OCI-LY3 (cell line): ENCODE results near the gene ZNF35.

Experiments
- H2AFZ ChIP-seq: fragments of 200-600, 300-600 bp; shearing (Covaris generic); 2 replicates; pipeline ENCODE4 v1.6.0; 2014; ENCODE audit warnings: antibody characterized with exemption, low read depth, low read length
- H3K27ac ChIP-seq: fragments of 200-600, 300-600 bp; sonication (generic); 2 replicates; pipeline ENCODE4 v1.5.1; 2014; ENCODE audit warnings: mild to moderate bottlenecking, low read length, moderate library complexity, mixed read lengths
- H3K27me3 ChIP-seq: fragments of 200-600, 300-600 bp; sonication (generic); 2 replicates; pipeline ENCODE4 v1.6.1; 2014; ENCODE audit warnings: low read depth, low read length, mixed read lengths
- H3K36me3 ChIP-seq: fragments of 200-600, 300-600 bp; sonication (generic); replicated peaks from 2 replicates; pipeline ENCODE3; 2014; ENCODE audit warnings: low read depth, low read length, mixed read lengths
- H3K4me1 ChIP-seq: fragments of 300-600, 200-600 bp; sonication (generic); 2 replicates; pipeline ENCODE4 v1.6.1; 2014; ENCODE audit warnings: low read length, mixed read lengths
- H3K4me2 ChIP-seq: fragments of 200-600, 300-600 bp; sonication (generic); 2 replicates; pipeline ENCODE4 v1.6.1; 2014; ENCODE audit warnings: low read length, mixed read lengths
- H3K4me3 ChIP-seq: fragments of 300-600, 200-600 bp; sonication (generic); 2 replicates; pipeline ENCODE4 v1.5.1; 2014; ENCODE audit warnings: antibody characterized with exemption, mild to moderate bottlenecking, low read length, moderate library complexity
- H3K79me2 ChIP-seq: fragments of 300-600, 200-600 bp; shearing (Covaris generic); 2 replicates; pipeline ENCODE4 v1.6.1; 2014; ENCODE audit warnings: mild to moderate bottlenecking, low read length, mixed read lengths
- H3K9ac ChIP-seq: fragments of 300-600, 200-600 bp; shearing (Covaris generic); 2 replicates; pipeline ENCODE4 v1.6.0; 2014; ENCODE audit warnings: mild to moderate bottlenecking, low read length, moderate library complexity
- H3K9me3 ChIP-seq: fragments of 200-600, 300-600 bp; shearing (Covaris generic); 2 replicates; pipeline ENCODE4 v1.6.1; 2014; ENCODE audit warnings: low read length, mixed read lengths; ENCODE audit not compliant: insufficient read depth
- H4K20me1 ChIP-seq: fragments of 200-600, 300-600 bp; sonication (generic); 2 replicates; pipeline ENCODE4 v1.6.1; 2016; ENCODE audit warnings: low read length, mixed read lengths; ENCODE audit not compliant: insufficient read depth
- EZH2phosphoT487 ChIP-seq: fragments of 200-600 bp; shearing (Covaris generic); IDR thresholded peaks from 2 replicates; pipeline ENCODE4 v1.6.1; 2018; ENCODE audit warnings: antibody characterized with exemption, mixed run types, low read depth
- TF ChIP-seq, protein P1 (sequence below): fragments of 200-600, 300-600 bp; sonication (generic); IDR thresholded peaks from 2 replicates; pipeline ENCODE4 v1.5.1; 2014; ENCODE audit warnings: antibody characterized with exemption, low read length, low read depth

ZNF35 gene

GRCh38 chr3:44659434-44659833 is 10.9 kb downstream of the ZNF35 start:
- Histone ChIP-seq H3K36me3 (peaks cover 66% of the 10 kb centered on the region), H3K4me2 (no peak overlapping the region), H3K9me3 (no peaks in the 10 kb centered on the region; the same call in 1 of the 2 replicates), H3K9ac (no peak overlapping the region), H3K79me2 (0 out of 2 replicates have a peak, but pooled peaks cover 3% of the 10 kb centered on the region), H3K27ac (no peak overlapping the region), H4K20me1 (no peaks in the 10 kb centered on the region), H3K4me1 (no peaks in the 10 kb centered on the region), H2AFZ (no peak overlapping the region), H3K27me3 (no peaks in the 10 kb centered on the region), H3K4me3 (no peak overlapping the region)
- TF ChIP-seq EZH2phosphoT487: no peak
- TF ChIP-seq, protein P1, sequence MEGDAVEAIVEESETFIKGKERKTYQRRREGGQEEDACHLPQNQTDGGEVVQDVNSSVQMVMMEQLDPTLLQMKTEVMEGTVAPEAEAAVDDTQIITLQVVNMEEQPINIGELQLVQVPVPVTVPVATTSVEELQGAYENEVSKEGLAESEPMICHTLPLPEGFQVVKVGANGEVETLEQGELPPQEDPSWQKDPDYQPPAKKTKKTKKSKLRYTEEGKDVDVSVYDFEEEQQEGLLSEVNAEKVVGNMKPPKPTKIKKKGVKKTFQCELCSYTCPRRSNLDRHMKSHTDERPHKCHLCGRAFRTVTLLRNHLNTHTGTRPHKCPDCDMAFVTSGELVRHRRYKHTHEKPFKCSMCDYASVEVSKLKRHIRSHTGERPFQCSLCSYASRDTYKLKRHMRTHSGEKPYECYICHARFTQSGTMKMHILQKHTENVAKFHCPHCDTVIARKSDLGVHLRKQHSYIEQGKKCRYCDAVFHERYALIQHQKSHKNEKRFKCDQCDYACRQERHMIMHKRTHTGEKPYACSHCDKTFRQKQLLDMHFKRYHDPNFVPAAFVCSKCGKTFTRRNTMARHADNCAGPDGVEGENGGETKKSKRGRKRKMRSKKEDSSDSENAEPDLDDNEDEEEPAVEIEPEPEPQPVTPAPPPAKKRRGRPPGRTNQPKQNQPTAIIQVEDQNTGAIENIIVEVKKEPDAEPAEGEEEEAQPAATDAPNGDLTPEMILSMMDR: no peak

GRCh38 chr3:44661189-44661588 is 12.7 kb downstream of the ZNF35 start:
- H3K4me1 ChIP-seq: no peaks in the 10 kb centered on the region
- no peak overlapping the region for H2AFZ ChIP-seq
- H3K9me3 ChIP-seq: no peaks in the 10 kb centered on the region; the same call in 1 of the 2 replicates
- TF ChIP-seq, protein P1: peak; percentile 24
- no peak for TF ChIP-seq EZH2phosphoT487
- H3K4me2 ChIP-seq: no peak overlapping the region
- no peak overlapping the region for H3K9ac ChIP-seq
- no peak overlapping the region for H3K27ac ChIP-seq
- H4K20me1 ChIP-seq: no peaks in the 10 kb centered on the region
- peaks cover 58% of the 10 kb centered on the region for H3K36me3 ChIP-seq
- H3K4me3 ChIP-seq: no peak overlapping the region
- no peaks in the 10 kb centered on the region for H3K79me2 ChIP-seq
- no peaks in the 10 kb centered on the region for H3K27me3 ChIP-seq

- H3K4me2 ChIP-seq: no peak overlapping the region
- TF ChIP-seq, protein P1: no peak
- no peak for TF ChIP-seq EZH2phosphoT487
- H2AFZ ChIP-seq: no peak overlapping the region
Measured at GRCh38 chr3:44665173-44665572, 16.6 kb downstream of the ZNF35 start.

DNA sequence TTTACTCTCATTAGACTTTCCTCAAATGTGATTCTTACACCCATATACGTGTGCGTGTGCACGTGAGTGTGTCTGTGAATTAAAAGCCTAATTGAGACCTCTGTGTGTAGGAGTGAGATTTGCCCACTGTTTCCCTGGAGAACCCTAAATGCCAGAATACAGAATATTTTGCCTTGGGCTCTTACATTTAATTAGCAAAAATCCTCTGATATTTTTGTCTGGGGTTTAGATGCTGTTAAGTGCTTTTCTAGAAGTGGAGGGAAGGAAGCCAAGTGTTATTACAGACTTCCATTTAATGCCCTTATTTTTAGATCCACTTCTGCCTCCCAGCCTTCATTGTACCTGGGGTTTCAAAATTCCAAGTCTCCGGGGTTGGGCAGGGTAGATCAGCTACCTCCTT is 17.8 kb downstream of the ZNF35 start:
- Histone ChIP-seq H2AFZ (no peak overlapping the region), H3K4me1 (no peaks in the 10 kb centered on the region), H3K79me2 (no peaks in the 10 kb centered on the region), H3K4me2 (no peak overlapping the region), H3K27ac (no peak overlapping the region), H3K27me3 (no peaks in the 10 kb centered on the region), H3K36me3 (peaks cover 10% of the 10 kb centered on the region), H3K9ac (no peak overlapping the region), H3K9me3 (no peaks in the 10 kb centered on the region), H3K4me3 (no peak overlapping the region), H4K20me1 (no peaks in the 10 kb centered on the region)
- TF ChIP-seq, protein P1: no peak
- no peak for TF ChIP-seq EZH2phosphoT487

More at GRCh38 chr3:44665173-44665572, 16.6 kb downstream of the ZNF35 start:
- Histone ChIP-seq H3K36me3 (peaks cover 22% of the 10 kb centered on the region), H3K4me1 (no peaks in the 10 kb centered on the region), H3K27me3 (no peaks in the 10 kb centered on the region), H3K9me3 (no peaks in the 10 kb centered on the region), H3K79me2 (no peaks in the 10 kb centered on the region), H3K4me3 (no peak overlapping the region), H4K20me1 (no peaks in the 10 kb centered on the region), H3K27ac (no peak overlapping the region), H3K9ac (no peak overlapping the region)
